ENCODE results near the gene PKN3.

PKN3 gene

GRCh38 chr9:128750926-128751595 lies 48.8 kb downstream of the PKN3 start:
- DNase-seq = no peak

GRCh38 chr9:128753627-128754026 lies 51.3 kb downstream of the PKN3 start:
- no peak for DNase-seq

- no peak for DNase-seq
Observed at GRCh38 chr9:128757602-128758001, 55.3 kb downstream of the PKN3 start.

GRCh38 chr9:128762671-128763449 lies 60.6 kb downstream of the PKN3 start:
- DNase-seq = no peak

- no peak for DNase-seq
Observed at GRCh38 chr9:128764361-128764760, 62.1 kb downstream of the PKN3 start.

- DNase-seq = no peak
Observed at GRCh38 chr9:128765499-128765898, 63.2 kb downstream of the PKN3 start.

GRCh38 chr9:128768606-128769005 lies 66.3 kb downstream of the PKN3 start:
- no peak for DNase-seq

All from suppressor macrophage treated with lipopolysaccharide for 4 hours (primary cell).